ENCODE data around the gene ITPR2.

Gene ITPR2

DNA sequence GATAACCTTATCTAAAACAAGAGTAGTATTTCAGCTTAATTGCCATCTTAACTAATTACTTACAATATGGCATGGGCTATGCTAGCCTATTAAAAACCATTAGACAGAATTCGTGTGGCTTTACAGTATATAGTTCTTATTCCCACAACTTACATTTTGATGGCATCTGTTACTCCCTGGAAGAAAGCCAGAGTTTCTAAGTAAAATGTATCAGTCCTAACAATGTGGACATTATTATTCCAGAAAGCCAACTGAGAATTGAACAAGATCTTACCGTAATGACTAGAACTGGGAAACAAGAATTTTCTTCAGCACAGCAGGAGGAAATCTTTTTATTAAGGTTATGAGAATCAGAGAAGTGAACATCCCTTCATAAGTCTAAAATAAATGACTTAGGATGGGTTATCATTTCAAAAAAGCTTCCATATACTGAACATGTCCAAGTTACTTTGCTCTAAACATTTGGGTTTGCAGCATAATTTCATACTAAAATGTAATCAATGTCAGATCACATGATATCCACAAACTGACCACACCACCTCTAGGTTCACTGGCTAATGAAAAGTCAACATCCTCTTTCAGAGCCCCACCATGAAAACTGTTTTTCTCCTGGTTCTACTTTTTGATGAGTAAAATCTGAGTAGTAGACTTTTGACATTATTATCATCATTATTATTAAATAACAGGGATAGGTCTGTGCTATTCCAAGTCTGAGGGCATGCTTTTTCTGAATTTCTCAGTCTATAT is 457.9 kb downstream of the ITPR2 start:
- FAIRE-seq = no peak

- no peak for FAIRE-seq
These were observed 459.1 kb downstream of the ITPR2 start for GRCh38 chr12:26373606-26374495.

GRCh38 chr12:26372866-26373265 is 460.1 kb downstream of the ITPR2 start:
- no peak for FAIRE-seq

DNA sequence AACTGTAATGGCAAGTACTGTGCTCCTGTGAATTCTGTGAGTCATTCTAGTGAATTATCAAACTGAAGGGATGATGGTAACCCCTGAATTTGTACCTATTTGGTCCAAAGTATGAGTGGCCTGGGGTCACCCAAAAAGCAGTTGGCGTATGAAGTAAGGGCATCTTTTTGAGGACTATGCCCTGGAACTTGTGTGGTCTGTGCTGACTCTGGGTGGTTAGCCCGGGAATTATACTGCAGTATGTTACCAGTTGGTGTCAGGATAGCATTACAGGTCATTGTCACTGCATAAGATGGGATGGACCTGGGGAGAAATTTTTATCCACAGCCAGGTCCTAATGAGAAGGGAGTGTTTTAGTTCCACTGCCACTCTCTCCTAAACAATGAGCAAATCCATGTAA is 462.9 kb downstream of the ITPR2 start:
- no peak for FAIRE-seq

- FAIRE-seq = no peak
These were observed 463.4 kb downstream of the ITPR2 start for GRCh38 chr12:26369588-26369987.

GRCh38 chr12:26367991-26368730 is 464.8 kb downstream of the ITPR2 start:
- no peak for FAIRE-seq

DNA sequence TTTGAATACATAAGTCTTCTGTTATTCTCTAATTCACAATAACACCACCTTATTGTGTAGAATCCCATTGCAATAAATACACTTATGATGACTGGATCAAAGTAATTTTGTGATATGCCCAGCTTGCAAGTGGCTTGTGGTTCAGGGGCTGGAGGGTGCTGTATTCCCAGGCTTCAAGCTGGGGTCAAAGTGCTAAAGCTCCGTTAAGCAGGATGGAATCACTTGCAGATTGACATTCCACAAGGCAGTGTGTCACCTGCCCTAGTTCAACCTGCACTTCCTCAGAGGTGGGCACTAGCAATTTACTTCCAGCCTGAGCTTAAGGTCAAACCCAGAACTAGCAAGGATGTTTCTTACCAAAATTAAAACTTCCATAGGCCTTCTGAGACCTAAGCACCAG is 471.0 kb downstream of the ITPR2 start:
- FAIRE-seq = no peak

- FAIRE-seq = no peak
These were observed 472.9 kb downstream of the ITPR2 start for GRCh38 chr12:26360062-26360461.

GRCh38 chr12:26359576-26359975 is 473.4 kb downstream of the ITPR2 start:
- no peak for FAIRE-seq

DNA sequence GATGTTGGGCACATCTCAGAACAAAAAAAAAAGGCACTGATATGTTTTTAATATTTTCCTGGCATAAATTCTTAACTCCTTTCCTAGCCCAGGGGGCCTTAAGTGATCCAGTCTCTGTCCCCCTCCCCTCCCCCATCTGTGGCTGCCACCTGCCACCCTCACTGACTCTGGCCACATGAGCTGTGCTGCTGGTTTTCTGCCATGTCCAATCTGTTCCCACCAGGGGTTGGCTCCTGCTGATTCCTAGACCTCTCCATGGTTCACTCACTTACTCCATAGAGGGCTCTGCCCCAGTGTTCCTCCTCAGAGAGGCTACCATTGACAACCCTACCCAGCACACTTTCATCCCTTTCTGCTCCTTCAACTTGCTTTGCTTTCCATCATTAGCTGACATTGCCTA is 474.3 kb downstream of the ITPR2 start:
- no peak for FAIRE-seq

GRCh38 chr12:26347300-26347699 is 485.7 kb downstream of the ITPR2 start:
- no peak for FAIRE-seq

GRCh38 chr12:26346736-26347135 is 486.3 kb downstream of the ITPR2 start:
- no peak for FAIRE-seq

GRCh38 chr12:26345471-26346003 is 487.5 kb downstream of the ITPR2 start:
- no peak for FAIRE-seq

GRCh38 chr12:26341491-26341890 is 491.5 kb downstream of the ITPR2 start:
- no peak for FAIRE-seq

DNA sequence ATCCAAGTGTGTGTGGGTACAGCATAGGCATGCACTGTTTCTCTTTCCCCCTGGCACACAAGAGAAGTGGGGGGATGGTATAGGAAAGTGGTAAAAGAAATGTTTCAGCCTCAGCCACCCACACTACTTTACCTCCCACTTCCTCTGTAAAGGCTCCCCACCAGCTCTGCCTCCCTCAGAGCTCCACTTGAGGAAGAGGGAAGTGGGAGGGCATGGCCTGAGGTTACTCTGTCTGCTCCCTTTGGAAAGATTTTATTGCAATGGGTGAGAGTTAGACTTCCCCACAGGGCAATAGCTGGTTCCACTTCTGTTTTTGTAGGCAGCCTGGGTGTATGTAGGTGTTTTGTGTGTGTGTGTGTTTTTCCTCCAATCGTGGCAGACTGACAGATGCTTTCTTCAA is 492.3 kb downstream of the ITPR2 start:
- FAIRE-seq = no peak

GRCh38 chr12:26339976-26340375 is 493.0 kb downstream of the ITPR2 start:
- FAIRE-seq = no peak

DNA sequence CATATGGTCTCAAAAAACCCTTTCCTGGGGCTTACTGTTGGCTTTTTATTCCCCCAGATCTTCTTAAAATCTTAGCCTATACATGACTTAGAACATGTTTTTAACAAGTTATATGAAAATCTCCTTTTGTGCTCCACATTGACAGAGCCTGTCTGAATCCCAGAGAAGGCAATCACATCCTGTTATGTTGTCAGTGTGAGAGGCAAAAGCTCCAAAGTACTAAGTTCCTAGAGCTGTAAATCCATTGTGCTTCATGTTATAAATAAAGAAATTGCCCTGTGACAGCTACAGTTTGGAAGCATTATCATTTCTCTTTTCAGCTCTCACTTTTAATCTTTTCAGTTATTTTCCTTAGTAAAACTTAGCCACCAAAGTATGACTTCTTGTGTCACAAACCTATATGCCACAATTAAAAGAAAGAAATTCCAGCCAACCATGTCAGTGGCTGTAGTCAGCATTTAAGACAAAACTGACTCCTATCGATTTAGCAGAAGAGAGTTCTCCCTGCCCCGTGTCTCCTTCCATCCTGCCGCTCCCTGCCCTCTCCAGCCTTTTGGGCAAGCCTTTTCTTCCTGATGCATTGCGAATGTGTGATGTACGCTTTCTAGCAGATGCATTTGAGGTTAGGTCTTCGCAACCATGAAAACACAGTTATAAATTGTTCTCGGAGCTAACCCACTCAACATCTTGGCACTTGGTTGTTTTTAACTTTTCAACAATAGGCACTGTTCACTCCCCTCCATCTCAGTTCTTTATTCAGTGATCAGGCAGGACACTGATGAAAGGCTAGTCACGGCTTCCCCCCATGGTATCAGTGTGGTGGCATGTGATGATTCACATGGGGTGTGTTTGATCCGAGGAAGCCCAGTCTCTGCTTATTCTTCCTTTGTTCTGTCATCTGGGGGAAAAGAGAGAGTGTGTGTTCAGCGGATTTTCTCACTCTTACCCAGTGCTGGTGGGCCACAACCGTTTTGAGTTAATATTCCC is 494.1 kb downstream of the ITPR2 start:
- FAIRE-seq = no peak

GRCh38 chr12:26335651-26336050 is 497.3 kb downstream of the ITPR2 start:
- no peak for FAIRE-seq

DNA sequence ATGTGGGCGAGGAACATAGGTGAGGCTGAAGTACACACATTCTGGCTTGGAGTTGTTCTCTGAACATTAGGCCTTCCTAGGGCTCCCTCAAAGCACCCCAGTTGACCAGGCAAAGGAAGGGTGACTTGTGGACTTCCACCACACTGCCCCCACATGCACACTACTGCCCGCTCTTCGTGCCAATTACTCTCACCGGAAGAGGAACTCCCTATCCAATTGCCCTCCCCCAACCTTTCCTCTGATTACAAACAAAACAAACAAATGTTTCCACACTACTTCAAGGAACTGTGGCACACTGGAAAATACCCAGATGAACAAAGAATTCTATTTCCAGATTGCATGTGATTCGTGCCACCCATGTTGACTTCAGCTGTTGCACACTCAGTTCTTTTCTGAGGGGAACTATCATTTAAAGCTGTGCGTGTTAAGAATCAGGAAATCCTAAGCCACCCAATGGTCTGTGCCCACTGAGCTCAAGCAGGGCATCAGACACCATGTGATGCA is 498.3 kb downstream of the ITPR2 start:
- no peak for FAIRE-seq

DNA sequence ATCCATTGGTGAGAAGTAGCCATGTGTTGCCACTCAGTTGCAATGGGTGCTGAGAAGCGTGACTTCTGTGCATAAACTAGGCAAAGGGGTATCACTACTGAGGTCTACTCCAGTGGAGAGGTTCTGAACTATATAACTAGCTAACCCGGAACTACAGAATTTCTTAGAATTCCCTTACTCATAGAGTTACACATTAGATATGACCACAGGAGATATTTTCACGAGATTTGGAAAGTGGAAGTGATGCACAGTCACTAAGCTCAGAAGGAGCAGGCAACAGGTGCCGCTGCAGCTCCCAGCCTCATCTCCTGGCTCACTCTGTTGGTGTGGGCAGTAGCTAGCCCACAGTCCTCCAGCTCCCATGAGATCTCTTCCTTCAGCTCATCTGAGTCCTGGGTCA is 501.0 kb downstream of the ITPR2 start:
- no peak for FAIRE-seq

- no peak for FAIRE-seq
These were observed 501.9 kb downstream of the ITPR2 start for GRCh38 chr12:26331136-26331535.

Data from G401.6 (cell line).